HG02642 (cell line): Measurements from ENCODE around the gene MBNL1.

Source experiments
- ATAC-seq: cut with Tn5 transposase; IDR thresholded peaks from one replicate; pipeline ENCODE4 v1.9.1; 2021; ENCODE audit warnings: mild to moderate bottlenecking; ENCODE audit not compliant: unreplicated experiment, poor library complexity

Gene MBNL1

GRCh38 chr3:152270937-152271336 is 2.2 kb downstream of the MBNL1 start:
- no peak for ATAC-seq

GRCh38 chr3:152271501-152272236 is 2.9 kb downstream of the MBNL1 start:
- ATAC-seq: no peak

GRCh38 chr3:152272771-152273242 is 4.1 kb downstream of the MBNL1 start:
- no peak for ATAC-seq

GRCh38 chr3:152276681-152277080 is 8.0 kb downstream of the MBNL1 start:
- ATAC-seq: no peak

GRCh38 chr3:152277198-152277597 is 8.5 kb downstream of the MBNL1 start:
- ATAC-seq: no peak

- ATAC-seq: no peak
These were observed 10.2 kb downstream of the MBNL1 start for GRCh38 chr3:152278756-152279427.

GRCh38 chr3:152279479-152279878 is 10.8 kb downstream of the MBNL1 start:
- ATAC-seq: no peak

- ATAC-seq: no peak
These were observed 11.8 kb downstream of the MBNL1 start for GRCh38 chr3:152280539-152280938.

GRCh38 chr3:152281133-152281713 is 12.5 kb downstream of the MBNL1 start:
- peak; percentile 75 for ATAC-seq

- no peak for ATAC-seq
These were observed 14.1 kb downstream of the MBNL1 start for GRCh38 chr3:152282813-152283212.

- peak; percentile 28 for ATAC-seq
These were observed 15.0 kb downstream of the MBNL1 start for GRCh38 chr3:152283492-152284381.

- no peak for ATAC-seq
These were observed 16.2 kb downstream of the MBNL1 start for GRCh38 chr3:152284906-152285305.

GRCh38 chr3:152285509-152285908 is 16.8 kb downstream of the MBNL1 start:
- ATAC-seq: no peak

- ATAC-seq: no peak
These were observed 19.3 kb downstream of the MBNL1 start for GRCh38 chr3:152287898-152288576.

- ATAC-seq: no peak
These were observed 20.0 kb downstream of the MBNL1 start for GRCh38 chr3:152288681-152289080.

GRCh38 chr3:152289708-152290107 is 21.0 kb downstream of the MBNL1 start:
- ATAC-seq: no peak

- ATAC-seq: no peak
These were observed 21.6 kb downstream of the MBNL1 start for GRCh38 chr3:152290374-152290773.

- ATAC-seq: no peak
These were observed 22.5 kb downstream of the MBNL1 start for GRCh38 chr3:152291238-152291637.

- ATAC-seq: no peak
These were observed 22.9 kb downstream of the MBNL1 start for GRCh38 chr3:152291649-152292066.

- no peak for ATAC-seq
These were observed 23.6 kb downstream of the MBNL1 start for GRCh38 chr3:152292366-152292765.
